HG03521 (cell line): ENCODE measurements around the gene CDHR1.

ENCODE experiments used
- ATAC-seq: cut with Tn5 transposase; IDR thresholded peaks from one replicate; pipeline ENCODE4 v1.9.1; 2021; ENCODE audit warnings: mild to moderate bottlenecking, moderate library complexity; ENCODE audit not compliant: unreplicated experiment

CDHR1 gene

GRCh38 chr10:84257343-84258020 is 63.1 kb downstream of the CDHR1 start:
- ATAC-seq: no peak

- ATAC-seq: no peak
Observed at GRCh38 chr10:84258034-84258695, 63.8 kb downstream of the CDHR1 start.

GRCh38 chr10:84261236-84261915 is 67.0 kb downstream of the CDHR1 start:
- no peak for ATAC-seq

GRCh38 chr10:84262190-84262956 is 68.0 kb downstream of the CDHR1 start:
- no peak for ATAC-seq

GRCh38 chr10:84263716-84264115 is 69.4 kb downstream of the CDHR1 start:
- ATAC-seq: no peak

GRCh38 chr10:84264611-84265141 is 70.3 kb downstream of the CDHR1 start:
- ATAC-seq: peak; percentile 95

GRCh38 chr10:84265418-84265817 is 71.1 kb downstream of the CDHR1 start:
- no peak for ATAC-seq

- no peak for ATAC-seq
Observed at GRCh38 chr10:84267503-84268126, 73.3 kb downstream of the CDHR1 start.

GRCh38 chr10:84269162-84269561 is 74.8 kb downstream of the CDHR1 start:
- ATAC-seq: no peak
